HepG2 (cell line): Measurements from ENCODE around the gene EIF4H. TPM values are rescaled to one million over a fixed set of nuclear protein-coding genes. Genes with fewer than 3 reads are reported as not detected.

ENCODE experiments used
- AKNA ChIP-seq: sonication (generic); formaldehyde crosslinking; IDR thresholded peaks from 2 replicates; pipeline ENCODE4 v1.4.0; 2020; ENCODE audit warnings: missing genetic modification reagents, borderline replicate concordance
- PAWR ChIP-seq: sonication (generic); formaldehyde crosslinking; IDR thresholded peaks from 2 replicates; pipeline ENCODE4 v1.4.0; 2020; ENCODE audit warnings: missing genetic modification reagents, mild to moderate bottlenecking, borderline replicate concordance
- polyA plus RNA-seq, 8 experiments: library from polyadenylated mRNA; depleted of rRNA in 3 of 8; stranded (reverse) in 7 of 8; unstranded in 1 of 8; fragments of >200 nt; fragmentation: Illumina TruSeq in 4 of 8; extraction: Trizol in 4 of 8; gene quantifications; 2 replicates each; pipeline versions ENCODE4 v1.2.1 to v1.2.3, GENCODE V29; 2011 to 2016; ENCODE audit warnings: low read depth in 4 of 8, missing spikeins in 1 of 8, mixed read lengths in 1 of 8; ENCODE audit not compliant: insufficient read depth in 1 of 8
- total RNA-seq, 5 experiments: library from RNA; depleted of rRNA; stranded (reverse); fragments of >200 nt; fragmentation: Illumina TruSeq; extraction: Trizol; gene quantifications; 2 replicates each; pipeline ENCODE4 v1.2.3, GENCODE V29; 2016; ENCODE audit warnings: low read depth in 1 of 5
- TF ChIP-seq, protein P1 (sequence below): sonication (generic); formaldehyde crosslinking; IDR thresholded peaks from 2 replicates; pipeline ENCODE4 v1.8.1; 2023; ENCODE audit warnings: mild to moderate bottlenecking, missing genetic modification reagents
- TF ChIP-seq, protein P2 (sequence below): sonication (generic); formaldehyde crosslinking; IDR thresholded peaks from 2 replicates; pipeline ENCODE4 v1.8.0; 2022; ENCODE audit warnings: mild to moderate bottlenecking, missing genetic modification reagents

The EIF4H gene
- total and polyA plus RNA-seq, 2 of the 13 experiments (the other 11 are each of a cell fraction or from before 2014, with no cell fraction given): 232 to 321 TPM

DNA sequence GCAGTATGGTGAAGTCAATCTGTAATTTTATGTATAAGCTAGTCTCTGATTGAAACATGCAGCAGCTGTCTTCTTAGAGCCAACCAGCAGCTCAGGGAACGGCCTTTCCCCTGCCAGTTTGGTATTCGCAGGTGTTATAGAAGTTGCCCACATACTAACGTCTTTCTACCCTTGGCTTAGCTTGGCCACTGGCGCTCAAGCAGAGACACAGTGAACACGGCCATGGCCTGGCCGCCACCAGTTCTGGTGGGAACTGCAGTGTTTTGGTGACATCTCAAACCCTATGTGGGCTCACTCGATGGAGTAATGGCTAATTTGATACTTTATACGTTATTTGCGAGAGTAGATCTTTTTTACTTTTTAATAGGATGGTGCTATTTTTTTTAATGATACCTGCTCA, 17.1 kb downstream of the EIF4H start (continued):
- TF ChIP-seq AKNA (CRISPR knock-in tag) (no peak), PAWR (no peak)
- TF ChIP-seq, protein P1, sequence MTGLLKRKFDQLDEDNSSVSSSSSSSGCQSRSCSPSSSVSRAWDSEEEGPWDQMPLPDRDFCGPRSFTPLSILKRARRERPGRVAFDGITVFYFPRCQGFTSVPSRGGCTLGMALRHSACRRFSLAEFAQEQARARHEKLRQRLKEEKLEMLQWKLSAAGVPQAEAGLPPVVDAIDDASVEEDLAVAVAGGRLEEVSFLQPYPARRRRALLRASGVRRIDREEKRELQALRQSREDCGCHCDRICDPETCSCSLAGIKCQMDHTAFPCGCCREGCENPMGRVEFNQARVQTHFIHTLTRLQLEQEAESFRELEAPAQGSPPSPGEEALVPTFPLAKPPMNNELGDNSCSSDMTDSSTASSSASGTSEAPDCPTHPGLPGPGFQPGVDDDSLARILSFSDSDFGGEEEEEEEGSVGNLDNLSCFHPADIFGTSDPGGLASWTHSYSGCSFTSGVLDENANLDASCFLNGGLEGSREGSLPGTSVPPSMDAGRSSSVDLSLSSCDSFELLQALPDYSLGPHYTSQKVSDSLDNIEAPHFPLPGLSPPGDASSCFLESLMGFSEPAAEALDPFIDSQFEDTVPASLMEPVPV (CRISPR knock-in tag): no peak
- TF ChIP-seq, protein P2, sequence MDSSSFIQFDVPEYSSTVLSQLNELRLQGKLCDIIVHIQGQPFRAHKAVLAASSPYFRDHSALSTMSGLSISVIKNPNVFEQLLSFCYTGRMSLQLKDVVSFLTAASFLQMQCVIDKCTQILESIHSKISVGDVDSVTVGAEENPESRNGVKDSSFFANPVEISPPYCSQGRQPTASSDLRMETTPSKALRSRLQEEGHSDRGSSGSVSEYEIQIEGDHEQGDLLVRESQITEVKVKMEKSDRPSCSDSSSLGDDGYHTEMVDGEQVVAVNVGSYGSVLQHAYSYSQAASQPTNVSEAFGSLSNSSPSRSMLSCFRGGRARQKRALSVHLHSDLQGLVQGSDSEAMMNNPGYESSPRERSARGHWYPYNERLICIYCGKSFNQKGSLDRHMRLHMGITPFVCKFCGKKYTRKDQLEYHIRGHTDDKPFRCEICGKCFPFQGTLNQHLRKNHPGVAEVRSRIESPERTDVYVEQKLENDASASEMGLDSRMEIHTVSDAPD (CRISPR knock-in tag): no peak
